Stimulated activated CD4-positive, alpha-beta T cell treated with anti-CD3 and anti-CD28 coated beads, Interleukin-12 subunit alpha, Interleukin-12 subunit beta, amount 100 ng/mL, for 24 hours (primary cell): Measurements from ENCODE around the gene CDCA3.

ENCODE experiments used
- DNase-seq, 2 experiments: peaks; one replicate each; pipeline ENCODE4 v3.0.0-alpha.2; 2020; ENCODE audit warnings: low read depth in 2 of 2

The CDCA3 gene

DNA sequence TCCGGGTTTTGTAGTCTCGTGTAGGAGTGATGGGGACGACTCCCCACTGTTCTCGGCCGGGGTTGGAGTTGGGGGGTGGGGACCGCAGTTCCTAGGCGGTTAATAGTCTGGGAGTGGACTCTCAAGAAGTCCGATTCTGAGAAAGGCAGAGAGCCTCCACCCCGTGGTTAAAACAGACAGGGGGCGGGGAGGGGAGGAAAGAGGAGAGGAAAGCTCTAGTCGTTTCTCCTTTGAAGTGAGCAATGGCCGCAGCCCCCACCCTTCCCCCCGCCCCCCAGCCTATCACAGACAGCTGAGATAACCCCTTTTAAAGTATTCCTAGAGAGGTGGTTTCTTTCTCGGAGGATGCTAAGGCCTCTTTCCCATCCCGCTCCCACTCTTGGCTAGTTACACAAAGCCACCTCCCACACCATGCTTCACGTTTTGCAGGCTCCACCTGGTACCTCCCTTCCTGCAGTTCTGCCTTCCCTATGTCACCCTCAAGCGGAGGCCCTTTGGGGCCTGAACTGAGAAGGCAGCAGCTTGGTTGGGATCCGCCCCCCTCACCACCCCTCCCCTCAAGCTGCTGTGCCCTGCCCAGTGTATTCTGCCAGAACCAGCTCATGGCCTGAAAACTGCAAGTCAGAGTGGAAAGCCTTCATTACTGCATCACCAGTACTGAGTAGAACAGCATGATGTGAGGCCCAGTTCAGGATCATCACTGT is 1.7 kb upstream of the CDCA3 start:
- peak; percentile 63 to 77 for DNase-seq

DNA sequence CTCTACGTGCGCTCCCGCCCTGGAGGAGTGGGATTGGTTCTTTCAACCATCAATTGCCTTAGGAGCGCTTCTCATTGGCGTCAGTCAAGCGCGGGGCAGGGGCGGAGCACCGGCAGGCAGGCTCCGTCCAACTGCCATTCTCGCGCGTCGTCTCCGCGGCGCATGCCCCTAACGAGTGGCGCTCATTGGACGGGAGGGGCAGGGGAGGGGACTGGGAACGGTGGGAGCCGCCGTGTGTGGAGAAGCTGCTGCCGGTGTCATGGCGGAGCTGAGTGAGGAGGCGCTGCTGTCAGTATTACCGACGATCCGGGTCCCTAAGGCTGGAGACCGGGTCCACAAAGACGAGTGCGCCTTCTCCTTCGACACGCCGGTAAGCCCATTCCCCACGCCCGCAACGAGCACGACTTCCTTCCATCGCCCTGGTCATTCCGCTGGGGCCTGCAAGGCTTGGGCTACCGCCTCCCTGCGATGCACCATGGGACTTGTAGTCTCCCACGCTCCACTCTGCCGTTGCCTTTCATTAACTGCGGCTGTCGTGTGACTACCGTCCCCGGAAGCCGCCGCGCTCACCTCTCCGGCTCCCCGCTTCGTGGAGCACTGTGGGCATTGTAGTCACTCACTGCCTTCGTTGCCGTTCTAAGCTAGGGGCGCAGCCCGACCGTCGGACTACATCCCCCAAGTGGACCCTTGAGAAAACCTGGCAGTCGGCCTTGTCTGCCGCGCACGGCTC is 1.0 kb upstream of the CDCA3 start, which contains the start of gene USP5:
Gene USP5 (plus strand): TSS at position 230 of the 730 bp plus-strand sequence. CDS start 30 bp downstream, at position 260.
- peak; percentile 96 to 98 for DNase-seq

- no peak for DNase-seq
Observed at GRCh38 chr12:6850796-6851152, 312 bp downstream of the CDCA3 start.

- DNase-seq: no peak
Observed at GRCh38 chr12:6849976-6850560, 1.0 kb downstream of the CDCA3 start.

DNA sequence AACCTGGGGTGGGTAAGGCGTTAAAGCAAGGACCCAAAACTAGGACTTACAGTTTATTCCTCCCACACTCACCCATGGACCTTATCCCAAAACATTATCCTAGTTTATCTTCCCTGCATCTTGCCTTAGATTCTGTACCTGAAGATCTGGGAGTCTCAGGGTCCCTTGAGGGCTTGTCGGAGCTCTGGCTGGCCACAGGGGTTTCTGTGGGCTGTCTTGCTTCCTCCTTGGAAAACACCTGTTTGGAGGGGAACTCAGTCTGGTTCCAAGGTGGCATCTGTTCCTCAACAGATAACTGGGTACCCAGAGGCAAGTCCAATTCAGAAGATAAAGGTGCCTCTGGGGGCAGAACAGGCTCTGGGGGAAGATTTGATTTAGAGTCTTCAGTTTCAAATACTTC is 1.7 kb downstream of the CDCA3 start:
- DNase-seq: no peak

- DNase-seq: no peak
Observed at GRCh38 chr12:6847676-6848075, 3.4 kb downstream of the CDCA3 start.

DNA sequence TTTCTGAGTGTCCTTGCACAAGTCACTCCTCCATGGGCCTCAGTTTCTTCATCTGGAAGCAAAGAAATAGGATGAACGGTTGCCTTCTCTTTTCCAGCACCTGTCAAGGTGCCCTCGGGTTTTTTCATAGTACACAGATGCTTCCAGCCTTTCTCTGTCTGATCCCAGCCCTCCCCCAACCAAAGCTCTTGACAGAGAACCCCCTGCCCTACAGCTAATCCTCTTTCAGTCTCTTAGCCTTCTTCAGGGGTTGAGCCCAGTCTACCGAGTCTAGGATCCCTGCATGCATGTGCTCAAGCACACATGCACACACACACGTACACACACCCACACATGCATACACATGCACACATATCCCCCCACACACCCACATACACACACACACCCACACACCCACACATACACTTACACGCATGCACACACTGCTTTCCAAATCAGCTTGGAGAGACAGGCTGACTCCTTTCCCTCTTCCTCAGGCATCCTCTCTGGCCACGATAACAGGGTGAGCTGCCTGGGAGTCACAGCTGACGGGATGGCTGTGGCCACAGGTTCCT is 4.7 kb downstream of the CDCA3 start:
- DNase-seq: no peak

DNA sequence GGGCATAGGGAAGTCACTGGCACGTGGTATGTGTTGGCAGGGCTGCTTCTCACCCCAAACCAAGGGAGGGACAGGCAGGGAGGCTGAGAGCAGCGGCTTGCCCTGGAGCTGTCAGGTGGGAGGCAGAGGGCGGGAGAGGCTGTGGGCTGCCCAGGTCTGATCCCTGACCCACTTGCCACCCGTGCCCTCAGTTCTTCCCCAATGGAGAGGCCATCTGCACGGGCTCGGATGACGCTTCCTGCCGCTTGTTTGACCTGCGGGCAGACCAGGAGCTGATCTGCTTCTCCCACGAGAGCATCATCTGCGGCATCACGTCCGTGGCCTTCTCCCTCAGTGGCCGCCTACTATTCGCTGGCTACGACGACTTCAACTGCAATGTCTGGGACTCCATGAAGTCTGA is 5.7 kb downstream of the CDCA3 start:
- no peak for DNase-seq

GRCh38 chr12:6843118-6843902 is 7.8 kb downstream of the CDCA3 start:
- no peak for DNase-seq

DNA sequence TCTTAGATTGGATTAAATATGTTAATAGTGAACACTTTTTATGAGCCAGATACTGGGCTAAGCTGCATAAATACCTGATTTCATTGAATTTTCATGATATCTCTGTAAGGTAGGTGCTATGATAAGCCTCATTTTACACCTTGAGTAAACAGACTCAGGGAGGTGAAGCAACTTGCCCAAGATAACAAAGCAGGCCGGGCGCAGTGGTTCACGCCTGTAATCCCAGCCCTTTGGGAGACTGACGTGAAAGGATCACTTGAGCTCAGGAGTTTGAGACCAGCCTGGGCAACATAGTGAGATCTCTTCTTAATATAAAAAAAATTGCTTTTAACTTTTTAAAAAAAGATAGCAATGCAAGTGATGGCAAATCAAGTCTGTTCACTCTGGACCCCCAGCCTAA is 9.0 kb downstream of the CDCA3 start:
- no peak for DNase-seq

- DNase-seq: no peak
Observed at GRCh38 chr12:6840761-6841515, 10.1 kb downstream of the CDCA3 start, which contains the start of gene GNB3. GNB3 (plus strand) TSS chr12:6840925; CDS start chr12:6841288, 363 bp downstream.

- no peak for DNase-seq
Observed at GRCh38 chr12:6840330-6840729, 10.8 kb downstream of the CDCA3 start.

- no peak for DNase-seq
Observed at GRCh38 chr12:6839482-6840201, 11.4 kb downstream of the CDCA3 start.

DNA sequence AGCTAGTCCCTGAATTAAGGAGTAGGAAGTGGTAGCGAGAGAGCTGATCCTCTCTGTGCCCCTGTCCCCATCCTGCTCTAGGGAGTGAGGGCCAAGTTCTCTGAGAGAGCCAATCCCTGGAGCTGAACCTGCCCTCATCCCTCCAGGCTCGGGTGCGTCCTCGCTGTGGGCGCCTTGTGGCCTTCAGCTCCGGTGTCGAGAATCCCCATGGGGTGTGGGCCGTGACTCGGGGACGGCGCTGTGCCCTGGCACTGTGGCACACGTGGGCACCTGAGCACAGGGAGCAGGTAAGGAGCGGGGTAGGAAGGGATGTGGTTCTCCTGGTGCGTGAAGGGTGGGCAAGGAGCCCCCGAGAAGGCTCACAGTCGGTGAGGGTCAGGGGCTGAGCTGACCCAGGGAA is 12.2 kb downstream of the CDCA3 start:
- no peak for DNase-seq

DNA sequence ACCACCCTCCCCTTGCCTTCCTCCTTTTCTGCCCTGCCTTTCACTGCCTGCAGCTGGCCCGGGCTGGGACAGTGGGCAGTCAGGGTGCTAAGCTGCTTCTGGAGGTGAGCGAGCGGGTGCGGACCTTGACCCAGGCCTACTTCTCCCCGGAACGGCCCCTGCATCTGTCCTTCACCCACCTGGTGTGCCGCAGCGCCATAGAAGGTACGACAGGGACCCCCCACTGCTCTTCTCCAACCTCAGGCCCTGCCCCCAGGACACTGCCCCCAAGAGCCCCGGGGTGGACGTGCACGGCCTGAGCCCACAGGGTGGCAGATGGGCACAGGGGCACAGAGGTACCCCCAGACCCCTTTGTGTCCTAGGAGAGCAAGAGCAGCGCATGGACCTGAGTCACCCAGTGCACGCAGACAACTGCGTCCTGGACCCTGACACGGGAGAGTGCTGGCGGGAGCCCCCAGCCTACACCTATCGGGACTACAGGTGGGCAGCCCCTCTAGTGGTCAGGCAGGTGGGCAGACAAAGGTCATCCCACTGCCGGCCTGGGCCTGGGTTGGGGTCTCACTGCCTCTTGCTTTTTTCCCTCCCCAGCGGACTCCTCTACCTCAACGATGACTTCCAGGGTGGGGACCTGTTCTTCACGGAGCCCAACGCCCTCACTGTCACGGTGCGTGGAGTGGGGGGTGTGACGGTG is 13.6 kb downstream of the CDCA3 start:
- DNase-seq: no peak

DNA sequence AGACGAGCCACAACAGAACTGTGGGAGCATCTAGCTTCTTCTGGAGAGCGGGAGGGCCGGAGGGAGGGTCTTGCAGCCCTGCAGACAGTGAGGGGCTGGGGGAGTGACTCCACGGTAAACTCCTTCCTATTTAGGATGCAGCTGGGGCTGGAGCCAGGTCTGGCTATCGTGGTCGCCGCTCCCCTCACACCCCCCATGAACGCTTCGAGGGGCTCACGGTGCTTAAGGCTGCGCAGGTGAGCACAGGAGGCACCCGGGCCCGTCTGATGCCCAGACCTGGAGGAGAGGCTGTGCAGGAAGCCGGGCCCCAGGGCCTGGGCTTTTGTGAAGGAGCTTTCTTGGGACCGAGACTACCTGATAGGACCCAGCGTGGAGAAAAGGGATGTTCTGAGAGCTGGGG is 14.2 kb downstream of the CDCA3 start:
- no peak for DNase-seq

- DNase-seq: no peak
Observed at GRCh38 chr12:6834873-6835272, 16.2 kb downstream of the CDCA3 start.

DNA sequence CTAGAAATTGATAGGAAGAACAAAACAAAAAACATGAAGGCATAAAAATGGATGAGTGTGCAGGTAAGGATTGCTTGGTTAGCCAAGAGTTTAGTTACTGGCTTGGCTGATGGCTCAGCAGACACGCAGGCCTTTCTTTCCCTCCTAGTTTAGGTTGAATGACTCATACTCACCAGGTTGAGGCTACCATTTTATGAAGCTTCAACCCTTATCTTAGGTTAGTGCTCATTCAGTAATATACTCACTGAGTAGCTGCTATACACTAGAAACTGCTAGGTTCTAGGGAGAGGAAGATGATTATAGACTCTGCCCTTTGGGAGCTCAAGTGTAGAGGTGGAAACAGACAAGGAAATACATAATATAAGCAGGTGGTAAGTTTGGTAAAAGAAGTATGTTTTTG is 16.8 kb downstream of the CDCA3 start:
- DNase-seq: no peak

DNA sequence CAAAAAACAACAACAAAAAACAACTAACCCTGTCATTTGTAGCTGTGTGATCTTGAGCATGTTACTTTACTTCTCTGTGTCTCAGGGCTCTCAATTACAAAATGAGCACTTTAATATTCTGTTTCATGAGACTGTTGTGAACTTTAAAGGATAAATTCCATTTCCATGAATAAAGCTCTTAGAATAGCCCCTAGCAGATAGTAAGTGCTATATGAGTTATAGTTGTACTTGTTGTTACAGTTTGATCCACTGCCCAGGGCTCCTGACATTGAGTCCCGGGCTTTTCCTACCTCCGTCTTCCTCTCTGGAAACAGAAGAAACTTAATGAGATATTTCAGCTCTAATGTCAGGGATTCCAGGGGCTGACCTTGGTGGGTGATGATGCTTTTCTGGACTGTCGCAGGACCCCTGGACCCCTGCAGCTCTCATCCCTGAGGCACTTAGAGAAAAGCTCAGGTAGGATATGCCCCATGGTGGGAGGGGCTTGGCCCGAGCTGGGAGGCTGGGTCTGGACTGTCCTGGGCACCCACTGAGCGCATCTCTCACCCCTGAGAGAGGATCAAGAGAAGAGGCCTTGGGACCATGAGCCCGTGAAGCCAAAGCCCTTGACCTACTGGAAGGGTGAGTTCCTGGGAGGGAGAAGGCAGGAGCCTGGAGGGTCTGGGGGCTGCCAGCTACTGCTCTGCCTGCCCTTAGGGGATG is 17.7 kb downstream of the CDCA3 start:
- no peak for DNase-seq
